HG03457 (cell line): ENCODE results near the gene RYR2.
"Not testable (repeated sequence)": the region's sequence is repeated elsewhere in the genome, so short reads cannot be mapped to it uniquely, and the experiment has no call there.

Source experiments
- ATAC-seq: cut with Tn5 transposase; IDR thresholded peaks from one replicate; pipeline ENCODE4 v1.9.1; 2021; ENCODE audit warnings: moderate number of reproducible peaks; ENCODE audit not compliant: unreplicated experiment

The RYR2 gene

GRCh38 chr1:237138551-237138950 lies 96.6 kb downstream of the RYR2 start:
- no peak for ATAC-seq

DNA sequence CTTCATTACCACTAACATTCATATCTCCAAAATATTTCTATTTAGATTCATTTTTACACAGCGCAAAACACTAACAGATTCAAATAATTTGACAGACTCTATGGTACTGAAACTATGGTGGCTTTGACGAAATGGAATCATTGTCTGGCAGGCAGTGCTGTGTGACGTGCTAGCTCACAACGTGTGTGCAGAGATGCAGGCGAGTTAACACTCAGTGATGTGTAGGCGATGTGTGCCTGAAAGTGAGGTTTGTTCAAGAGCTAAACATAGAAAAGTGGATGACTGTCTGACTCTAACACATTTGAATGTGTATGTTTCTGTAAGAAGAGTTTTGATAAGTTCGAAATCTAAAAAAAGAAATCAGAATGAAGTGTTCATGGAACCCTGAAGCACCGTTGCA lies 97.7 kb downstream of the RYR2 start:
- no peak for ATAC-seq

DNA sequence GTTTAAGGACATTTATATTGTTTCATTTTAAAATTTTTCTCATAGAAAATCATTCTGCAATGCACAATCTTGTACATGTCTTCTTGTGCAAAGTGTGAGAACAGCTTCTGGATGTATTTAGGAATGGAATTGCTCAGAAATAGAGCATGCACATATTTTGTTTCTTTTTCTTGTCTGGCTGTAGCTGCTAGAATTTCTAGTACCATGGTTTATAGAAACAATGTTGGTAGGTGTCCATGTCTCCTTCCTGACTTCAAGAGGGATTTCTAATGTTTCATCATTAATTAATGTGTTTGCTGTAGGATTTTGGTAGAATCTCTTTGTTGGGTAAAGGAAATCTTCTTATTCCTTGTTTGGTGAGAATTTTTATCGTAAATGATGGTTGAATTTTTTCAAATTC lies 99.0 kb downstream of the RYR2 start:
- ATAC-seq = no peak

DNA sequence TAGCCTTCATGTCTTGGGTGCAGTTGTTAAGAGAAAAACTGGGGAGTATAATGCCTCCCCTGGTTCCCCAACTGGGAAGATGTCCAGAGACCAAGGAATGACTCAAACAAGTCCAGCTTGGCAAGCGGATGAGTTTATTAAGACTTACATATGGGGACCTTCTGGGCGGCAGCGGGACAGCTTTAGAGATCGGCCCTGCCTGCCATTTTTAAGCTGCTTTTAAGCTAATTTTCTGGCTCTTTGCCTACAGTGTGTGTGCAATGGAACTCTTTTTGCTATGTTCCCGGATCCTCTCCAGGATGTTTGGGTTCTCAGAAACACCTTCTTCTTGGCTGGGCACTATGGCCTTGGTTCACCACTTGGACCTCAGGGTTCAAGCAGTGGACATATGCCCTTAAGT lies 99.5 kb downstream of the RYR2 start:
- ATAC-seq = no peak

GRCh38 chr1:237145379-237146135 lies 103.6 kb downstream of the RYR2 start:
- no peak for ATAC-seq

GRCh38 chr1:237146241-237146640 lies 104.3 kb downstream of the RYR2 start:
- no peak for ATAC-seq

DNA sequence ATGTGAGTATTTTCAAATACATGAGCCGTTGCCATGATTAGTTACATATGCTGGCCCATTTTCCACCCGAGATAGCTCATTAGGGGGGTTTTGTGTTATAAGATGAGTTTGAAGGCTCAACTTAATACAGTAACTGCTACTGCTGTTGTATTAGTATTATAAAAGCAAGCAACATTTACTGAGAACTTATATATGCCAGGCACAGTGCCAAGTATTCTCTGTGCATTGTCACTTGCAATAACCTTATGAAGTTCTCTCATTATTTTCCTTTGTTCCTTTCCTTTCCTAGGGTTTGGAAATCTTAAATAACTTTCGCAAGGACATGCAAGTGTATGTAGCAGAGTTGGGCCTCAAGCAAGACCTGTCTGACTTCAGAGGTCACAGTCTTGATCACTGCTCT lies 107.9 kb downstream of the RYR2 start:
- no peak for ATAC-seq

GRCh38 chr1:237151979-237152378 lies 110.0 kb downstream of the RYR2 start:
- not testable (repeated sequence) for ATAC-seq

DNA sequence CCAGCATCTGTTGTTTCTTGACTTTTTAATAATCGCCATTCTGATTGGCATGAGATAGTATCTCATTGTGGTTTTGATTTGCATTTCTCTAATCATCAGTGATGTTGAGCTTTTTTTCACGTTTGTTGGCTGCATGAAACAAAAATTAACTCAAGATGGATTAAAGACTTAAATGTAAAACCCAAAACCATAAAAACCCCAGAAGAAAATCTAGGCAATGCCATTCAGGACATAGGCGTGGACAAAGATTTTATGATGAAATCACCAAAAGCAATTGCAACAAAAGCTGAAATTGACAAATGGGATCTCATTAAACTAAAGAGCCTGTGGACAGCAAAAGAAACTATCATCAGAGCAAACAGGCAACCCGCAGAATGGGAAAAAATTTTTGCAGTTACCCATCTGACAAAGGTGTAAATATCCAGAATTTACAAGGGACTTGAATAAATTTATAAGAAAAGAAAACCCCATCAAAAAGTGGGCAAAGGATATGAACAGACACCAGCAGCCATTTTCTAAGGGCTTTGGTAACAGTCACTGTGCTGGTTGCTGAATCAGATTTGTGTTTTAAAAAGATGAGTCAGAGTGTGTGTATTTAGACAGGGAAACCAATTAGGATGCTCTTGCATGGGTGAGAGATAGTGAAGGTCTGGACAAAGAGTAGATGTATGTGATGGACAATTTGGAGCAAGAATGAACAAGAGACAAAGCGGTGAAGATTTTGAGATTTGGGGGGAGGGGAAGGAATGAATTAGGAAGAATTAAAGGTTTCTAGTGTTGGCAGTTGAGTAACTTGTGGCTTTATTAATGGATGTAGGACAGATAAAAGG lies 110.7 kb downstream of the RYR2 start:
- ATAC-seq = no peak

- ATAC-seq = no peak
These were observed 112.2 kb downstream of the RYR2 start for GRCh38 chr1:237154157-237154556.

DNA sequence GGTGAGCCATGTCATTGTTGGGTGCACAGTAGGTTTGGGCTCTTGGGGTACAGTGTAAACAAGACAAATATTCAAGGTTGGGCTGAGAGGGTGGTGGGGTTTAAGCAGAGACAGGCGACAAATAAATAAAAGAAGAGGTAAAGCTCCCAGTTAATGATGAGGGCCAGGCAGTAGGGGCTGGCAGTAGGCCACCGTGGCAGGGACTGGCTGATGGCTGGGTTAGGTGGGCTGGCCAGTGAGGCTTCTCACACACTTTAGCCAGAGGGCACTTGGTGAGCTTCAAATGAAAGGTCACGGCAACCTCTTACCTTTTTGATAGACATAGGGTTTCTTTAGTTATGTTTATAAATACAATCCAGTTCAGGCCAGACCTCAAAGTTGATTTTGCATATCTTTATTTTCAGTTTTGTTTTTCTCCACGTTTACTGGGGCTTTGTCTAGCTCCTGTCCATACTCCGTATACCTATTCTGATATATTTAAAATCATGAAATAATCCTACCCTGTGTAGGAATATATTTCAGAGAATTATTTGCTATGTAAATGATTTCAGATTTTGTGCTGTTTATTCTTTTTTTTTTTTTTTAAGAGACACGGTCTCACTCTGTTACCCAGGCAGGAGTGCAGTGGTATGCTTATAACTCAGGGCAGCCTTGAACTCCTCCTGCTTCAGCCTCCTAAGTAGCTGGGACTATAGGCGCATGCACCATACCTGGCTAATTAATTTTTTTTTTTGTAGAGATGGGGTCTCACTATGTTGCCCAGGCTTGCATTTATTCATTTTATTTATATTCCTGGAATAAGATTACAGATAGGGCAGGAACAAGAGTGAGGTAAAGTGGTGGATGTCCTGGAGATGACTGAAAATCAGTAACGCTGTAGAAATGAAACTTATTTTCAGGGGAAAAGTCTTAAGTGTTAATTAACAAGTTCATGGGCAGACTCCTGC lies 122.7 kb downstream of the RYR2 start:
- no peak for ATAC-seq

- no peak for ATAC-seq
These were observed 124.1 kb downstream of the RYR2 start for GRCh38 chr1:237166086-237166485.

- no peak for ATAC-seq
These were observed 124.7 kb downstream of the RYR2 start for GRCh38 chr1:237166593-237167101.

- no peak for ATAC-seq
These were observed 128.2 kb downstream of the RYR2 start for GRCh38 chr1:237170149-237170548.

GRCh38 chr1:237171454-237172117 lies 129.6 kb downstream of the RYR2 start:
- ATAC-seq = no peak

- no peak for ATAC-seq
These were observed 130.1 kb downstream of the RYR2 start for GRCh38 chr1:237172118-237172485.

- no peak for ATAC-seq
These were observed 137.5 kb downstream of the RYR2 start for GRCh38 chr1:237179503-237179902.

GRCh38 chr1:237180256-237180655 lies 138.3 kb downstream of the RYR2 start:
- no peak for ATAC-seq

DNA sequence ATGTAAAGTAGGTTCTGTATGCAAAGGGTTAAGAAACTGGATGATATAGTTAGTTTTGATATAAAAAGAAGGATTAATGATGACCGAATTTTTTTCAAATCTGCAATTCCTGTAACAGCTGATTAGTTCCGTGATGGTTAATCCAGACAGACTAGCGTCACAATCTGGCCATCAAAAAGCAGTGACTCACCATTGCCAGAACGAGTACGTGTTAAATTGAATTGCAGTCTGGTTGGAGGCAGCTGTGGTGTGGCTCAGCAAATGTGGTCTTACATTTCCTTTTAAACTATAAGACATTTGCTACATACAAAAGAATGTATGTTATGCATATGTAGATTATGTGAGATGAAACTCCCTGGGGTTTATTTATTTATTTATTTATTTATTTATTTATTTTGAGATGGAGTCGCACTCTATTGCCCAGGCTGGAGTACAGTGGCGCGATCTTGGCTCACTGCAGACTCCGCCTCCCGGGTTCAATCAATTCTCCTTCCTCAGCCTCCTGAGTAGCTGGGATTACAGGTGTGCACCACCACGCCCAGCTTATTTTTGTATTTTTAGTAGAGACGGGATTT lies 139.8 kb downstream of the RYR2 start:
- no peak for ATAC-seq

DNA sequence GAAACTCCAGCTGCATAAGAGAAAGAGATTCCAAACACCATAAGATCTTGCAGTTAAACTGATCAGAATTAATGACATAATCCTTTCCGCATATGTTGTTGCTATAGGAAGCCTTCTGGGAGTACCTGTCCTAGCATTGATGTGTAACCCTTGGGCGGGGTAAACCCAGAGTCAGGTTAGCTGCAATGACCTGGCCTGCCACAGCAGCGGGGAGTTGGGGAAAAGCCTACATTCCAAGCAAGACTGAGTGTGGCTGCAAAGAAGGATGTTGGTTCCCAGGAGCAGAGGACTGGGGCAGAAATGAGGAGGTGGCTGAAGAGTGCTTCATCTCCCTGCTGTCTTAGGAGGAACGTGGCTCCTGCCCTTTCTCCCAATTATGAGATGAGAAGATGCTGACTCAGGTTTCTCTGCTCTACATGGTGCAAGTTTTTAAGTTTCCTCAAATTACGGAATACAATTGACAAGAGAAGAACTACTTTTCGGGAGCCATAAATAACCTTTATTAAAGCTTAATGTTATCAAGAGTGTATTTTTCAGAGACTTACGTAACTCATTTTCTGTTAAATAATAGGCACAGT lies 142.1 kb downstream of the RYR2 start:
- ATAC-seq = no peak
